CD4-positive, alpha-beta T cell treated with Interleukin-17A for 1 hour (primary cell): ENCODE measurements around the gene TTYH1.

ENCODE experiments used
- DNase-seq: peaks from one replicate; pipeline ENCODE4 v3.0.0-alpha.2; 2020

The TTYH1 gene

DNA sequence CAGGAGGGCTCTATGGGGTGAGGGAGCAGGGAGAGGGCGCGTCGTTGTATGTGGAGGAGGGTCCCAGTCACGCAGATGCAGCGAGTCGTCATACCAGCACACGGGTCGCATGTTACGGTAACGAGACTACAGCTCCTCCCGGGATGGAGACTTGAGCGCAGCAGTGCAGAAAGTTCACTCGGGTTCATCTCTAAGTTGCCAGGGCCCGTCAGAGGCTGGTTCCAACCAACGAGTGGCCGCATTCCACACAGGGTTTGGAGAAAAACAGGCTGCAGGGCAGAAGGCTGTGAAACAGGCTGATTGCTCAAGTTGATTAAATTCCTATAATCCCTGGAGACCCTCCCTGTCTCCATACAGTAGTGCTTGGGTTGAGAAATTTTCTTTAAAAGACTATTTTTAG is 21.9 kb upstream of the TTYH1 start:
- no peak for DNase-seq

DNA sequence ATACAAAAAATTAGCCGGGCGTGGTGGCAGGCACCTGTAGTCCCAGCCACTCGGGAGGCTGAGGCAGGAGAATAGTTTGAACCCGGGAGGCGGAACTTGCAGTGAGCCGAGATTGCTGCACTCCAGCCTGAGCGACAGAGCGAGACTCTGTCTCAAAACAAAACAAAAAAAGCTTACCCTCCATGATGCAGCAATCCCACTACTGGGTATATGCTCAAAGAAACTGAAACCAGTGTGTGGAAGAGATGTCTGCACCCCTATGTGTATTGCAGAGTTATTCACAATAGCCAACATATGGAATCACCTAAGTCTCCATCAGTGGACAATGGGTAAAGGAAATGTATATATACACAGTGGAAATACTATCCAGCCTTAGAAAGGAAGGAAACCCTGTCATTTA is 19.6 kb upstream of the TTYH1 start:
- no peak for DNase-seq

DNA sequence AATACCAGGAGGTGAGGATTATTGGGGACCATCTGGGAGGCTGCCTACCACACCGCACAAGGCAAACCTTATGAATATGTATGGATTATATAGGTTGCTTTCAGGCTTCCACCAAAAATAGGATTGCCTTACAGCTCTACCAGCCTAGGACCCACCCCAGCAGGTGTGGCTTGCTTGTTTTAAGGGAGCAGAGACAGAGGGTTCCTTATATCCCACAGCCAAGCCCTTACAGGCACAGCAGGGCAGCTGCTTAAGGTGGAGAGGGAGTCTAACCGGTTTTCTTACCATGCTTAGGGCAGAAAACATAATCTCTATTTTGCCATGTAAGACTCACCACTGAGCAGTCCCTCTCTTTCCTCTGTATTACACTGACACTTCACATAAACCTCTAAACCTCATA is 16.1 kb upstream of the TTYH1 start:
- DNase-seq = no peak

DNA sequence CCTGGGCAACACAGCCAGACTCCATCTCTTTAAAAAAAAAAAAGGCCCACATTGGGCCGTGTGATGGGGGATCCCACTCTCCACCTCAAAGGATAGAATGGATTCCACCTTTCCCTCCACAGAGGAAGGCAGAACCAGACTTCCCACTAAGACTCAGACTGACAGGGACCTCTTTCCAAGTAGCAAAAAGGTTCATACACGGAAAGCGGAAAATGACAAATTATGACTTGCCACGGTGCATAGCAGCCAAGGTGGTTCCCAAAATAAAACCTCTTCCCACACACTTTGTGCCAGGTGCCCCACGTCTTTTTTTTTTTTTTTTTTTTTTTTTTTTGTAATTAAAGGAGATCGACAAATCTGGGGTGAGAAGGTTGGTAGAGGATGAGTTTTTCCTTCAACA is 14.4 kb upstream of the TTYH1 start:
- no peak for DNase-seq

DNA sequence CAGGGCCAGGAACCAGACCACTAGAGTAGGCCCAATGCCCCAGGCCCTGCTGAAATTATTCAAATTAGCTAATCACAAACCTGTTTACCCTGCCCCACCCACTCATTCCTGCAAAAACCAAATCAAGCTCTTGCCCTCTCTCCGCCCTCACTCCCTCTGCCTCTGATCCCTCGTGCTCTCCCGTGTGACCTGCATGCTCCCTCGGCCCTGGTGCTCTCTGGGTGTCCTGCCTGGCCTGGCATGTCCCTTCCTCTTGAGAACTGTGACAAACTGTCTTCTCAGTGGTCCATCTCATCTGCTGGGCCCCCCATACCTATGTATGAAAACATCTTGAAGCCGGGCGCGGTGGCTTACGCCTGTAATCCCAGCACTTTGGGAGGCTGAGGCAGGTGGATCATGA is 12.2 kb upstream of the TTYH1 start:
- no peak for DNase-seq

DNA sequence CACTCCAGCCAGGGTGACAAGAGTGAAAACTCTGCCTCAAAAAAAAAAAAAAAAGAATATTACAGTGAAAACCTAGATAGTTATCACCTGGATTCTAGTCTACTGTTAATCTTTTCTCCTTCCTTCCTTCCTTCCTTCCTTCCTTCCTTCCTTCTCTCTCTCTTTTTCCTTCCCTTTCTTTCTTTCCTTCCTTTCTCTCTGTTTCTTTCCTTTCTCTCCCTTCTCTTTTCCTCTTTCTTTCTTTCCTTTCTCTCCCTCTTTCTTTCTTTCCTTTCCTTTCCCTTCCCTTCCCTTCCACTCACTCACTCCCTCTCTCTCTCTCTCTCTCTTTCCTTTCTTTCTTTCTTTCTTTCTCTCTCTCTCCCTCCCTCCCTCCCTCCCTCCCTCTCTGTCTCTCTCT is 9.6 kb upstream of the TTYH1 start:
- DNase-seq = no peak

DNA sequence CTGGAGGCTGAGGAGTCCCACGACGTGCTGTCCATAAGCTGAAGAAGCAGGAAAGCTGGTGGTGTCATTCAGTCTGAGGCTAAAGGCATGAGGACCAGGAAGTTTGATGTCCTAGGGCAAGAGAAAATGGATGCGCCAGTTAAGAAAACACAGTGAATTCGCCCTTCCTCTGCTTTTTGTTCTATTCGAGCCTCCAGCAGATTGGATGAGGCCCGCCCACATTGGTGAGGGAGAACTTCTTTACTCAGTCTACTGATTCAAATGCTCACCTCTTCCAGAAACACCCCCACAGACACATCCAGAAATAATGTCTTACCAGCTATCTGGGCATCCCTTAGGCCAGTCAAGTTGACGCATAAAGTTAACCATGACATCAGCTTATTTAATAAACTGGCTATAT is 7.5 kb upstream of the TTYH1 start:
- no peak for DNase-seq

DNA sequence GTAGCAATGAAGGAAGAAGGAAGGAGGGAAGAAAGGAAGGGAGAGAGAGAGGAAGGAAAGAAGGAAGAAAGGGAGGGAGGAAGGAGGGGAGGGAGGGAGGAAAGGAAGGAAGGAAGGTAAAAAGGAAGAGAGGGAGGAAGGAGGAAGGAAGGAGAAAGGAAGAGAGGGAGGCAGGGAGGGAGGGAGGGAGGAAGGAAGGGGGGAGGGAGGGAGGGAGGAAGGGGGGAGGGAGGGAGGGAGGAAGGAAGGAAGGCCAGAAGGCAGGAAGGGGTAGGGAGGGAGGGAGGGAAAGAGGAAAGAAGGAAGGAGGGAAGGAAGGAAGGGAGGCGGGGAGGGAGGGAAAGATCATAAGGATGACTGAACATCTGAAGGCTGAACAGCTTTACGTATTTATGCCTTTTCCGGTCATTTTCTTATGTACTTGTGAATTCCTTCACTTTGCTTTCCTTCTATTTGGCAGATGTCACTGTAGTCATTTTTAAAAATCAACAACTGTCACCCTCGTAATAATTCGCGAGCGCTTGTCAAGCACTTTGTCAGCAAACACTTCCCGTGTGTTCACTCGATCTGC is 6.7 kb upstream of the TTYH1 start:
- no peak for DNase-seq

DNA sequence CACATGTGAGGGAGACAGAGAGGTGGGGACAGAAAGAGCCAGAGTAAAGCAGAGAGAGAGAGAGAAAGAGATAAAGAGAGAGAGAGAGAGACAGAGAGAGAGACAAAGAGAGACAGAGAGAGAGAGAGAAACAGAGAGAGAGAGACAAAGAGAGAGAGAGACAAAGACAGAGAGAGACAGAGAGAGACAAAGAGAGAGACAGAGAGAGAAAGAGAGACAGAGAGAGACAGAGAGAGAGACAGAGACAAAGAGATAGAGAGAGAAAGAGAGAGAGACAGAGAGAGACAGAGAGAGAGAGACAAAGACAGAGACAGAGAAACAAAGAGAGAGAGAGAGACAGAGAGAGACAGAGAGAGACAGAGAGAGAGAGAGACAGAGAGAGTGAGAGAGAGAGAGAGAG is 4.2 kb upstream of the TTYH1 start:
- DNase-seq = no peak

DNA sequence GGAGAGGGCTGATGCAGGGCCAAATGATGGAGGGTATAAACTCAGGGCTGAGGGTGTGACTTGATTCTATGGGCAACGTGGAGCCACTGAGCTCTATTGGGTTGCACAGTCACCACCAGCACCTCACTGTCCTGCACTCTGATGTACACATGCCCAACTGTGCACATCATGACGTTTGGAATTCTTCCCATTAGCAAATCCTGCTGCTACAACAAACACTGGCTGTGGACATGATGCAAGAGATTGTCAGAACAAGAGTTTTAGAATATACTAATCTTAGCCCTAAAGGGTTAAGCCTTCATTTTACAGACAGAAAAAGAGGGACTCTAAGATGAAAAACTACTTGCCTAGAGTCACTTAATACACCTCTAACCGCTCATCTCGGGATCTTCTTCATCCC is 2.4 kb upstream of the TTYH1 start:
- no peak for DNase-seq

DNA sequence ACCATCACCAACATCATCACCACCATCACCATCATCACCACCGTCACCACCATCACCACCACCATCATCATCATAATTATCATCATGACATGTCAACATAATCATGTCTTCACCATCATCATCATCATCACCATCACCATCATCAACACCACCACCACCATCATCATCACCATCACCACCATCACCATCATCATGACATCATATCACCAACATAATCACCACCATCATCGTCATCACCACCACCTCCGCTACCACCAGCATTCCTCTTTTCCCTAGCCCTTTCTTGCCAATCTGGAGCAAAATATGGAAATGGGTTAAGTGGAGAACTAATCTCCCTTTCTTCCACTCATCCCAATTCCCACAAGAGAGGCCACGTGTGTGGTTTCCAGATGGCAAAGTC is 1.1 kb upstream of the TTYH1 start:
- DNase-seq = no peak

DNA sequence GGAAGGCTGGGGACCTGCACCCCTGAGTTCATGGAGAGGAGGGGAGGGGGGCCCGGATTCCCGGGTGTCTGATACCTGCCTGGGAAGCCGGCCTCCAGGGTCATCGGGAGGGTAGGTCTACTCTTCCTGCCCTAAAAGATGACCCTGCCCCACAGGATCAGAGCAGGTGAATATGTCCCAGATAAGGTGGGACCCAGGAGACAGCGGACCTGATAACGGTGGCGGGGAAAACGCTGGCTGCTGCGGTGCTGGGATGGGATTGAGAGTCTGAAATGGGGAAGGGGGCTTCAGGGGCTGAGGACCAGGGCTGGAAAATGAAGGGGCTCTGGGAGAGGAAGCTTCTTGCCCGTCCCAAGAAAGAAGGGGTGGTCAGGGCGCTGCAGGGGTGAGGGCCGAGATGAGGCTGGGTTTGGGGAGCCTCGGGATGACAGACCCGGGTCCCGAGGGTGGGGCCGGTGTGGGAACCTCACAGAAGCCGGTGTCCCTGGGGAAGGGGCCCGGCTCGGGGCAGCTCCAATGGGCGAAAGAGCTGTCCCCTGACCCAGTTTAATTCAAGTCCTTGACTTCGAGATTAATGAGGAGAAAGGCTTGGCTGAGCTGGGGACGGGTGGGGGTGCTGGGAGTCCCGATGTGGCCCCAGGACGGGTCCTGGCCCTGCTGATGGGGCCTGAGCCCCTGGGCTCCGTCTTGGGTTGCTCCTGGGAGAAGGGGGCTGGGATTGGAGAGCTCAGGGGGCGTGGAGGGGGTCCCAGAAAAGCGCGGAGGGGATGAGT is 823 bp downstream of the TTYH1 start:
- no peak for DNase-seq

DNA sequence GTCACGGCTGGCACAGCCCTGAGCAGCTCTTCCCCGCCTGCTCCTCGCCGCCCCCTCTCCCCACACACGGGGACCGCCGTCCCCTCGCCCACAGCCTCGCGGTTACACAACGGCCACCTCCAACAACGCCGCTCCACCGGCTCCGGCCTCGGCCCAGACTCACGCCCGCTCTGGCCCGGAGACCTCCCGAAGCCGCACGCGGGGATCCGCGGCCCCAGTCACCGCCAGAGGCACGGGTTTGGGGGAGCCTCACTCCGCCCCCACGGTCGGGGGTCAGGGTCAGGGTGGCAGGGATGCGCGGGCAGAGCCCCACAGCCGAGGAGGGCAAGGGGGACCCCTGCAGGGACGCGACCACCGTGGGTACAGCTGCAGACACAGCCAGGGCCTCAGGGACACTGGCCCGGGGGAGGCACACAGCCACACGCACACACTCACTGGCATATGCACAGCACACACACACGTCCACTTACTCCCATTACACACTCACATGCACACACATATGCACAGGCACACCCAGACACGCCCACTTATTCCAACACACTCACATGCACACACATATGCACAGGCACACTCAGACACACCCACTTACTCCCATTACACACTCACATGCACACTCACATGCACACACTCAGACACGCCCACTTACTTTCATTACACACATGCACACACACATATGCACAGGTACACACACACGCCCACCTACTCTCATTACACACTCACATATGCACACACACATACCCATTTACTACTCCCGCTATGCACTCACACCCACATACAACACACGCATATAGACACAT is 1.6 kb downstream of the TTYH1 start:
- DNase-seq = no peak

DNA sequence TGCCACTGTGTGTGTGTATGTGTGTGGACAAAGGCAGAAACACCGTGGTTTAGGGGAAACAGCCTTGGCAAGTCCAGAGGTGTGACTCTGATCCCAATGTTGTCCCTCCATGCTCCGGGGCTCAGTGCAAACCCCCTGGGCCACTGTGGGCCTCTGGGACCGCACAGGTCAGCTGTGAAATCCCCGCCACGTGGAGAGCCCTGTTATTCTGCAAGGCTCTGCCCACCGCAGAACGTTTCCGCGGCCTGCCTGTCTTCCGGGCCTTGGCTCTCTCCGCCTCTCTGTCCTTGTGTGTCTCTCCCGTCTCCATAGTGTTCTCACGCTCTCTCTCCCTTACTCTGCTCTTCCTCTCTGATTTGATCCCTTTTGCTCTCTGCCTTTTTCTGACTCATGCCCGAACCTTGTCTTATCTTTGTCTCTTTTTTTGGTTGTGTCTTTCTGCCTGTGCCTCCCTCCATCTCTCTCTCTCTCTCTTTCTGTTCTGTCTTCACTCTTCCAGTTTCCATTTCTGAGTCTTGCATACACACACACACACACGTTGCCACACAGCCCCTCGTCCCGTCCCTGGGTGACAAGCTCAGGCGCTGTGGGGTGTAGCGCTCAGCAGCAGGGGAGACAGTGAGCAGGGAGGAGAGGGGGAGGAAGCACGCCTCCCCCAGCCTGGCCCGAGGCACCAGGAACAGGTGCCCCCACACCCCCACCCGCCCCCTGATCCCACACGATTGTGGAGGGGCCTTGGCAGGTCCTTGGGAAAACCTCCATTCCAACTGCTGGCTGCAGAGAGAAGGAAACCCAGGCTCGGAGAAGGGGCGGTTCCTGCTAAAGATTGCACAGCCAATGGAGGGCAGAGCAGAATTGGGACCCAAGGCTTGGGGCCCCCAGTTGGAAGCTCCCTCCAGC is 3.0 kb downstream of the TTYH1 start:
- DNase-seq = peak; percentile 25

DNA sequence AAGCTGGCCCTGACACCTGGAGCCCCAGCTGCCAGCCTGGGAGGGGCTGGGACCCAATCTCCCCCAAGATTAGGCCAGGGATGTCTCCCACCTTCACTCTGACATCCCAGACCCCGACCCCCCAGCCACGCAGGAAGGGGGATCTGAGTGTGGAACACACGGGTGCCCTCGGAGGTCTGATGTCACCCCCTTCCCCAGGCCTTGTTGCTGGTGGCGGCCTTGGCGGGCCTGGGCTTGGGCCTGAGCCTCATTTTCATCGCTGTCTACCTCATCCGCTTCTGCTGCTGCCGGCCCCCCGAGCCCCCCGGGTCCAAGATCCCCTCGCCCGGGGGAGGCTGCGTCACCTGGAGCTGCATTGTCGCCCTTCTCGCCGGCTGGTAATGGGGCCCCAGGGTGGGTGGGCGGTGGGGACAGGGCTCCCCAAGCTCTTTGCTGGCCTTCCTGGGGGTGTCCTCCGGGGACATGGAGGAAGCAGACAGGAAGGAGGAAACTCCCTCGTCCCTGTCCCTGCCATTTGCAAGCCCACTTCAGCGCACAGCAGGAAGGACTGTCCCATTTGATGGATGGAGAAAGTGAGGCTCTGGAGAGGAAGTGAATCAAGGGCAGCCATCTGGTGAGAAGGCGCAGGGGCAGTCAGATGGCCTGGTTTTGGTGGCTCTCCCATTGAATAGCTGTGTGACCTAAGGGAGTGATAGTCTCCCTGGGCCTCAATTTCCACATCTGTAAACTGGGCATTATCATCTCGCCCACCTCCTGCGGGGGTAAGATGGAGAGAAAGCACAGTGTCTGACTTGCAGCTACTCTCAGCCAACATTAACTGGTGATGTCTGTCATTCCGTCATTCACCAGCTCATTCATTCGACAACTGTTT is 3.9 kb downstream of the TTYH1 start:
- no peak for DNase-seq

DNA sequence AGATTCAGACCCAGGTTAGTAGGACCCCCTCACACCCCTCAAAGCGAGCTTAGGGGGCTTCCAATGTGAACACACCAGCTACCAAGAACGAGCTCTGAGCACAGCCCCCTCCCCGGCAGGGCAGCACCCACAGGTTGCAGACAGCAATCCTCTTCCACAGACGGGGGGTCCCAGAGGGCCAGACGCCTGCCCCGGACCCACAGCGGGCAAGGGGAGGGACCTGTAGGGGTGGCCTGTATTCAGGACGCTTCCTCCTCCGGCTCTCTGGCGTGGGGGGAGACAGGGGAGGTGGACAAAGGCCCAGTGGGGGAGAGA is 4.8 kb downstream of the TTYH1 start:
- no peak for DNase-seq

DNA sequence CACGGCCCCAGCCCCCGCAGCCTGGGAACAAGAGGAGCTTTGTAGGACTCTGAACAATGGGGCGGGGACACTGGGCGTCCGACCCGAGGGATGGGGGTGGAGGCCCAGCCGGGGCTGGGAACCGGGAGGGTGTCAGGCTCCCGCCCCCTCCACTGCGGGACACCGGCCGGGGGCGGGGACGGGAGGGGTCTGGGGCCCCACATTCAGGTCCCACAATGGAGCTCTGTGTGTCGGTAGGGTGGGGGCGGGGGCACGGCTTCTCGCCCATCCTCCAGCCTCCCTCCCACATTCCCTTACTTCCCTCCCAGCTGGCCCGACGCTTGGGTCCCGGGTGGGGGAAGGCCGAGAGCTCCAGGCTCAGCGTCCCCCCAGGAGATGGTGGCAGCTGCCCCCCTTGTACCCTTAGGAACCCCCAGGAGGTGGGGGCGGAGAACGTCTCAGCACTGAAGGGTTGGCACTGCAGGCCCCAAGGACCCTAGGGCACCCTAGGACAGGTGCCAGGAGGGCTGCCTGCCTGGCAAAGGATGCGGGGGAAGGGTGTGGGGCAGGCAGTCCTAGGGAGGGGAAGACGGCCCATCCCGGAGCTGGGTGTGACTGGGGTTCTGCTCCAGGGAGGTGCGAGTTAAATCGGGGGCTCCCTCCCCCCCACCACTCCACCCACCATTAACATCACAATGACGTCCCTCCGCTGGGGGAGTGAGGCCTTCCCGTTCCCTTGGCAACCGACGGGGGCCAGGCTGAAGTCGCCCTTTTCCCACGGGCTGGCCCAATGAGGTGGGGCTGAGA is 5.3 kb downstream of the TTYH1 start:
- DNase-seq = no peak

DNA sequence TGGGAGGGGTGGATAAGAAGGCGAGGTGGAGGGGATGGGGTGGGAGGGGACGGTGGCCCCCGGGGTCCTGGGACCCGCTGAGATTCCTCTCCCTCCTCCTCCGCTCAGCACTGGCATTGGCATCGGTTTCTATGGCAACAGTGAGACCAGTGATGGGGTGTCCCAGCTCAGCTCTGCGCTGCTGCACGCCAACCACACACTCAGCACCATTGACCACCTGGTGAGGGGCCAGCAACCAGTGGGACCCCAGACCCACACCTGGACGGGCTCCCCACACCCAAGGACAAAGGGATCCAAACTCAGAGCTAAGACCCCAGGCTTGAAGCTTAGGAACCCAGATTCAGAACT is 5.9 kb downstream of the TTYH1 start:
- DNase-seq = no peak

DNA sequence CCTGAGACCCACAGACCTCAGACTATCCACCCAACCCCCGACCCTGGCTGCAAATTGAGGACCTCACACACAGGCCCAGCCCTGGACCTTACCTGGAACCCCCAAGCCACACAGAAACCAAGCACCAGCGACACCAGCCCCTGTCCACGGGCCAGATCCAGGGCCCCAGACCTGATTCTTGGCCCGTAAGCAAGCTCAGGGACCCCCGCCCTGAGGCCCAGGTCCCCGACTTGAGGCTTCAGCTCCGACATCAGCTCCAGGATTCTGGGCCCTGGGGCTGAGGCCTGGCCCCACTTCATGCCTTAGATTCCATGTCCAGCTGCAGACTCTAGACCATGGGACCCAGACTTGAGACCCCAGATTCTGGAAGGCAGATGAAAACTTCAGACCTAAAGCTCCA is 6.3 kb downstream of the TTYH1 start:
- DNase-seq = no peak

DNA sequence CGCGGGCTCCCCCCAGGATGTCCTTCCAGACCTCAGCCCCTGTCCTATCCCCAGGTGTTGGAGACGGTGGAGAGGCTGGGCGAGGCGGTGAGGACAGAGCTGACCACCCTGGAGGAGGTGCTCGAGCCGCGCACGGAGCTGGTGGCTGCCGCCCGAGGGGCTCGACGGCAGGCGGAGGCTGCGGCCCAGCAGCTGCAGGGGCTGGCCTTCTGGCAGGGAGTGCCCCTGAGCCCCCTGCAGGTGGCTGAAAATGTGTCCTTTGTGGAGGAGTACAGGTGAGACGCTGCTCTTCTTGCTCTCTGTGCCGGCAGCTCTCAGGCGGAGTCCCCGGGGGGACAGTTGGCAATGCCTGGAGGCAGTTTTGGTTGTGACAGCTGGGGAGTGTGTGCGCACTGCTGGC is 6.9 kb downstream of the TTYH1 start:
- DNase-seq = no peak

DNA sequence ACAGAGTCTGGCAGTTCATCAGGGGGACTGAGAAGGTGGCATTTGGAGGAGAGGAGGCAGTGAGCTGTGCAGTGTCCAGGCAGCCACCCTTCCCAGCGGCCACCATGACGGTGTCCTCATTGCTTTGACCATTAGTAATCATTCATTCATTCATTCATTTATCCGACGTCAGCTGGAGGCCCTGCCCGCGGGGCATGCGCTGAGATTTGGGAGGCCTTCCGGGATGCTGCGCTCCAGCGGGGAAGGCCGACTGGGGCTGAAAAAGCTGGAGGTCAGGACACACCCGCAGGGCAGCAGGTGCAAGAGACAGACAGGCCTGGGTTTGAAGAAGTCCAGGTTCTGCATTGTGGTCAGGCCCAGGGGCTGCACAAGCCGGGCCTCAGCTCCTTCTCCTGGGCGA is 8.9 kb downstream of the TTYH1 start:
- no peak for DNase-seq
